Measurements from ENCODE around the gene NHS.

The NHS gene

DNA sequence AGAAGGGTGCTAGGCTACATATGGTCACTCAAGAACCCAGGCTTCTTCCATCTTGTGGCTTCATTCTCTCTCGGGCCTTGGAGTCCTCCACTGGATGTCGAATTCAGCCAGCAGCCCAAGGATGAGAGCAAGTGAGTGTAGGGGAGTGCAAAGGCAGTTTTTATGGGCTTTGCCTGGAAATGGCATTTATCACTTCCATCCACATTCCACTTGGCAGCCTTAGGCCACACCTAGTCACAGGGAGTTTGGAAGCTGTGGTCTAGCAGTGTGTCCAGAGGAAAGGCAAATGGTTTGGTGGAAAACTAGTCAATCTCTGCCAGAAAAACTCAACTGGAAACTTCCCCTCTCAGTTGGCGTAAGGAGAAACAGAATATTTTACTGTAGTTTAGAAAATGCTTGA, 59.0 kb downstream of the NHS start:
- ATAC-seq (ENCODE audit: insufficient read depth, low read depth), result no peak

DNA sequence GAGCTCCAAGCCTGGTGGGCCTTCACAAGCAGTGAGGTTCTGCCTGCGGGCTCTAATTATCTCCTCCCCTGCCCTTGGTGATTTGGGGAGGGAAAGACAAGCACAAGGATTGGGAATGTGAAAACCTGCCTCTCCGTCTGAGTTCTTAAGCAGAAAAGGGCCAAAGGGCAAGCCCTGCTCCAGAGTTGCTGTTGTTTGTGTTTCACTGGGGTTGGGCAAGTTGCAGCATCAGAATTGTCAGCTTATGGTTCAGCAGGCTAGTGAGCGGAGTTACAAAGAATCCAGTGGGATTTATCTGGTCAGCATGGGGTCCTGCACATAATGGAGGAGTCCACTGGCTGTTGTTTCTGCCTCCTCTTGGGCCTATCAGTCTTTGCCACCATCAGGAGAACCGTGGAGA, 60.5 kb downstream of the NHS start:
- H3K9me3 ChIP-seq (ENCODE audit: insufficient read depth, low read length, severe bottlenecking), result no peaks in the 10 kb centered on the region

More for the DNA sequence above, 59.0 kb downstream of the NHS start:
- Histone ChIP-seq H3K9ac (ENCODE audit: low read depth, low read length) (no peak overlapping the region), H3K9me3 (ENCODE audit: insufficient read depth, low read length, severe bottlenecking) (no peaks in the 10 kb centered on the region), H3K4me3 (ENCODE audit: low read depth in 1 of 2, low read length in 2 of 2) (no peak overlapping the region), H3K27ac (ENCODE audit: low read length) (no peak overlapping the region), H3K79me2 (ENCODE audit: insufficient read depth, low read length) (no peaks in the 10 kb centered on the region), H3K36me3 (ENCODE audit: insufficient read depth, low read length) (no peaks in the 10 kb centered on the region), H3K27me3 (ENCODE audit: insufficient read depth, low read length, poor library complexity) (no peaks in the 10 kb centered on the region), H2AFZ (ENCODE audit: low read depth, low read length) (no peak overlapping the region), H4K20me1 (ENCODE audit: insufficient read depth, low read length) (no peaks in the 10 kb centered on the region), H3K4me1 (ENCODE audit: insufficient read depth, low read length) (no peaks in the 10 kb centered on the region), H3K4me2 (ENCODE audit: insufficient read depth, low read length) (no peak overlapping the region)
- no peak for DNase-seq
- TF ChIP-seq, protein P1, sequence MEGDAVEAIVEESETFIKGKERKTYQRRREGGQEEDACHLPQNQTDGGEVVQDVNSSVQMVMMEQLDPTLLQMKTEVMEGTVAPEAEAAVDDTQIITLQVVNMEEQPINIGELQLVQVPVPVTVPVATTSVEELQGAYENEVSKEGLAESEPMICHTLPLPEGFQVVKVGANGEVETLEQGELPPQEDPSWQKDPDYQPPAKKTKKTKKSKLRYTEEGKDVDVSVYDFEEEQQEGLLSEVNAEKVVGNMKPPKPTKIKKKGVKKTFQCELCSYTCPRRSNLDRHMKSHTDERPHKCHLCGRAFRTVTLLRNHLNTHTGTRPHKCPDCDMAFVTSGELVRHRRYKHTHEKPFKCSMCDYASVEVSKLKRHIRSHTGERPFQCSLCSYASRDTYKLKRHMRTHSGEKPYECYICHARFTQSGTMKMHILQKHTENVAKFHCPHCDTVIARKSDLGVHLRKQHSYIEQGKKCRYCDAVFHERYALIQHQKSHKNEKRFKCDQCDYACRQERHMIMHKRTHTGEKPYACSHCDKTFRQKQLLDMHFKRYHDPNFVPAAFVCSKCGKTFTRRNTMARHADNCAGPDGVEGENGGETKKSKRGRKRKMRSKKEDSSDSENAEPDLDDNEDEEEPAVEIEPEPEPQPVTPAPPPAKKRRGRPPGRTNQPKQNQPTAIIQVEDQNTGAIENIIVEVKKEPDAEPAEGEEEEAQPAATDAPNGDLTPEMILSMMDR (IDR thresholded peaks at IDR 0.05; ENCODE audit: borderline replicate concordance, extremely low read depth, low read length, poor library complexity, severe bottlenecking), result no peak
- no peak for TF ChIP-seq EZH2 (IDR thresholded peaks at IDR 0.05; ENCODE audit: borderline replicate concordance, low read depth, low read length, severe bottlenecking)

DNA sequence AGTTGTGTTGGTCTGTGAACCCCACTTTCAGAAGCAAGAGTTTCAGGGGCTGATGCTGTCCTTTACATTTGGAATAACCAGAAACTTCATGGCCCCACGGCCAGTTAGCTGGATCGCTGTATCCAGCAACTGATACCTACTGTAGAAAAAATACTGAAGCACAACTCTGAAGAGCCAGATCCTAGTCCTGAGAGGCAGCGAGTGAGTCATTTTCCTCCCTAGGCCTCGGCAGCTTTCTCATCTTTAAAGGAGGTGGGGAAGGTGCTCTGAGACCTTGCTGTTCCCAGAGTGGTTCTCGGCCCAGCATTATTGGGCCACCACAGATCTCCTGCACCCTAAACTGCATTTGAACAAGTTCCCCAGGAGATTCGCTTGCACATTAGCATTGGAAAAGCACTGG, 63.2 kb downstream of the NHS start:
- TF ChIP-seq EZH2 (IDR thresholded peaks at IDR 0.05; ENCODE audit: borderline replicate concordance, low read depth, low read length, severe bottlenecking), result no peak
- TF ChIP-seq, protein P1 (IDR thresholded peaks at IDR 0.05; ENCODE audit: borderline replicate concordance, extremely low read depth, low read length, poor library complexity, severe bottlenecking), result no peak
- Histone ChIP-seq H3K79me2 (ENCODE audit: insufficient read depth, low read length) (no peaks in the 10 kb centered on the region), H3K27ac (ENCODE audit: low read length) (no peak overlapping the region)

More for the DNA sequence above, 60.5 kb downstream of the NHS start:
- H3K4me3 ChIP-seq (ENCODE audit: low read depth in 1 of 2, low read length in 2 of 2), result no peak overlapping the region
- no peaks in the 10 kb centered on the region for H3K4me1 ChIP-seq (ENCODE audit: insufficient read depth, low read length)
- no peaks in the 10 kb centered on the region for H4K20me1 ChIP-seq (ENCODE audit: insufficient read depth, low read length)
- no peak for DNase-seq
- H2AFZ ChIP-seq (ENCODE audit: low read depth, low read length), result no peak overlapping the region
- TF ChIP-seq, protein P1 (IDR thresholded peaks at IDR 0.05; ENCODE audit: borderline replicate concordance, extremely low read depth, low read length, poor library complexity, severe bottlenecking), result no peak
- no peak for TF ChIP-seq EZH2 (IDR thresholded peaks at IDR 0.05; ENCODE audit: borderline replicate concordance, low read depth, low read length, severe bottlenecking)
- H3K4me2 ChIP-seq (ENCODE audit: insufficient read depth, low read length), result no peak overlapping the region
- no peak overlapping the region for H3K27ac ChIP-seq (ENCODE audit: low read length)
- H3K27me3 ChIP-seq (ENCODE audit: insufficient read depth, low read length, poor library complexity), result no peaks in the 10 kb centered on the region
- no peaks in the 10 kb centered on the region for H3K79me2 ChIP-seq (ENCODE audit: insufficient read depth, low read length)
- H3K36me3 ChIP-seq (ENCODE audit: insufficient read depth, low read length), result no peaks in the 10 kb centered on the region
- H3K9ac ChIP-seq (ENCODE audit: low read depth, low read length), result no peak overlapping the region
- no peak for ATAC-seq (ENCODE audit: insufficient read depth, low read depth)

DNA sequence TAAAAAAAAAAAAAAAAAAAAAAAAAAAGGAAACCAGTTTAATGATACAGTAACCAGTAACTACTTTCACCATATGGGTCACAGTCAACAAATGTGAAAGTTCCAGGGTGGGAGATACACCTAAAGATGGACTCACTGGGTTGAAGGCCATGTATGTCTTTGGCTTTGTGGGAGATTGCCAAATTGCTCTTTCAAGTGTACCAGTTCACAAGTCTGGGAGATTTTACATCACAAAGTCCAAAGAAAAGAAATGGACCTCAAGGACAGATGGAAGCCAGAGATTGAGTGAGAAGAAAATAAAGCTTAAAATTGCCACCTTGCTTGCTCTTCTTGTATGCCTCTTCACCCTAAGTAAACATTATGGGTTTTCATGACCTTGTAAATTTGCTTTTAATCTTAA, 65.3 kb downstream of the NHS start:
- Histone ChIP-seq H2AFZ (ENCODE audit: low read depth, low read length) (no peak overlapping the region), H3K79me2 (ENCODE audit: insufficient read depth, low read length) (no peaks in the 10 kb centered on the region), H3K27ac (ENCODE audit: low read length) (no peak overlapping the region), H3K4me1 (ENCODE audit: insufficient read depth, low read length) (no peaks in the 10 kb centered on the region), H3K4me2 (ENCODE audit: insufficient read depth, low read length) (no peak overlapping the region), H3K36me3 (ENCODE audit: insufficient read depth, low read length) (no peaks in the 10 kb centered on the region), H4K20me1 (ENCODE audit: insufficient read depth, low read length) (no peaks in the 10 kb centered on the region), H3K27me3 (ENCODE audit: insufficient read depth, low read length, poor library complexity) (no peaks in the 10 kb centered on the region), H3K9ac (ENCODE audit: low read depth, low read length) (no peak overlapping the region), H3K4me3 (ENCODE audit: low read depth in 1 of 2, low read length in 2 of 2) (no peak overlapping the region), H3K9me3 (ENCODE audit: insufficient read depth, low read length, severe bottlenecking) (no peaks in the 10 kb centered on the region)
- no peak for DNase-seq
- no peak for TF ChIP-seq EZH2 (IDR thresholded peaks at IDR 0.05; ENCODE audit: borderline replicate concordance, low read depth, low read length, severe bottlenecking)
- TF ChIP-seq, protein P1 (IDR thresholded peaks at IDR 0.05; ENCODE audit: borderline replicate concordance, extremely low read depth, low read length, poor library complexity, severe bottlenecking), result no peak
- ATAC-seq (ENCODE audit: insufficient read depth, low read depth), result no peak

More for the DNA sequence above, 63.2 kb downstream of the NHS start:
- Histone ChIP-seq H3K9me3 (ENCODE audit: insufficient read depth, low read length, severe bottlenecking) (no peaks in the 10 kb centered on the region), H3K4me3 (ENCODE audit: low read depth in 1 of 2, low read length in 2 of 2) (no peak overlapping the region), H3K4me2 (ENCODE audit: insufficient read depth, low read length) (no peak overlapping the region), H3K27me3 (ENCODE audit: insufficient read depth, low read length, poor library complexity) (no peaks in the 10 kb centered on the region), H2AFZ (ENCODE audit: low read depth, low read length) (no peak overlapping the region), H3K9ac (ENCODE audit: low read depth, low read length) (no peak overlapping the region), H3K36me3 (ENCODE audit: insufficient read depth, low read length) (no peaks in the 10 kb centered on the region), H4K20me1 (ENCODE audit: insufficient read depth, low read length) (no peaks in the 10 kb centered on the region), H3K4me1 (ENCODE audit: insufficient read depth, low read length) (no peaks in the 10 kb centered on the region)
- DNase-seq (no peak), ATAC-seq (ENCODE audit: insufficient read depth, low read depth) (no peak)
